Measurements from ENCODE around the gene PCNX2. TPM values are rescaled to one million over a fixed set of nuclear protein-coding genes. Genes with fewer than 3 reads are reported as not detected.

PCNX2 gene
- total and polyA plus RNA-seq, 2 experiments from 2014 or later, result 3.9 to 11.0 TPM

- no peaks in the 10 kb centered on the region for H3K9me2 ChIP-seq (replicated peaks; ENCODE audit: insufficient read depth)
- no peak overlapping the region for H3K27ac ChIP-seq
- H3K4me1 ChIP-seq (ENCODE audit: insufficient read depth), result no peaks in the 10 kb centered on the region
- no peaks in the 10 kb centered on the region for H4K20me1 ChIP-seq (ENCODE audit: insufficient read depth, poor library complexity, severe bottlenecking)
- H3K4me2 ChIP-seq, result no peak overlapping the region
- DNase-seq (ENCODE audit: low spot score), result no peak
- TF ChIP-seq EZH2phosphoT487 (IDR thresholded peaks at IDR 0.05; ENCODE audit: low read depth, severe bottlenecking, unreplicated experiment), result no peak
- TF ChIP-seq CTCF (IDR thresholded peaks at IDR 0.05; ENCODE audit: poor library complexity), result no peak
- TF ChIP-seq EZH2 (IDR thresholded peaks at IDR 0.05; ENCODE audit: borderline replicate concordance), result no peak
- no peaks in the 10 kb centered on the region for H3K27me3 ChIP-seq
- no peak overlapping the region for H3K4me3 ChIP-seq
- H3K9me3 ChIP-seq (ENCODE audit: low read depth), result no peaks in the 10 kb centered on the region
- no peaks in the 10 kb centered on the region for H3K79me2 ChIP-seq
- no peaks in the 10 kb centered on the region for H3K36me3 ChIP-seq (replicated peaks; ENCODE audit: insufficient read depth, low read depth)
- no peak overlapping the region for H2AFZ ChIP-seq
- WGBS (ENCODE audit: low lambda C conversion rate, missing lambda C conversion rate), result 98% methylated on average over 11 of the region's 11 CpGs
These were observed 356.6 kb downstream of the PCNX2 start for GRCh38 chr1:232938926-232939325.

- Histone ChIP-seq H3K4me1 (ENCODE audit: insufficient read depth) (no peaks in the 10 kb centered on the region), H3K79me2 (no peaks in the 10 kb centered on the region)
These were observed 357.7 kb downstream of the PCNX2 start for GRCh38 chr1:232937741-232938375.

GRCh38 chr1:232936941-232937340, 358.6 kb downstream of the PCNX2 start:
- H2AFZ ChIP-seq, result no peak overlapping the region
- H3K4me3 ChIP-seq, result no peak overlapping the region
- no peak overlapping the region for H3K27ac ChIP-seq
- 93% methylated on average over 6 of the region's 6 CpGs for WGBS (ENCODE audit: low lambda C conversion rate, missing lambda C conversion rate)
- no peak overlapping the region for H3K4me2 ChIP-seq
- no peaks in the 10 kb centered on the region for H4K20me1 ChIP-seq (ENCODE audit: insufficient read depth, poor library complexity, severe bottlenecking)
- TF ChIP-seq EZH2phosphoT487 (IDR thresholded peaks at IDR 0.05; ENCODE audit: low read depth, severe bottlenecking, unreplicated experiment), result no peak
- no peak for TF ChIP-seq EZH2 (IDR thresholded peaks at IDR 0.05; ENCODE audit: borderline replicate concordance)
- no peak for TF ChIP-seq CTCF (IDR thresholded peaks at IDR 0.05; ENCODE audit: poor library complexity)
- H3K4me1 ChIP-seq (ENCODE audit: insufficient read depth), result no peaks in the 10 kb centered on the region
- no peak for DNase-seq (ENCODE audit: low spot score)
- H3K79me2 ChIP-seq, result no peaks in the 10 kb centered on the region
- no peaks in the 10 kb centered on the region for H3K9me3 ChIP-seq (ENCODE audit: low read depth)
- H3K27me3 ChIP-seq, result no peaks in the 10 kb centered on the region
- no peaks in the 10 kb centered on the region for H3K36me3 ChIP-seq (replicated peaks; ENCODE audit: insufficient read depth, low read depth)
- no peaks in the 10 kb centered on the region for H3K9me2 ChIP-seq (replicated peaks; ENCODE audit: insufficient read depth)

More at GRCh38 chr1:232937741-232938375, 357.7 kb downstream of the PCNX2 start:
- 72% methylated on average over 8 of the region's 8 CpGs for WGBS (ENCODE audit: low lambda C conversion rate, missing lambda C conversion rate)
- DNase-seq (ENCODE audit: low spot score), result no peak
- Histone ChIP-seq H3K36me3 (replicated peaks; ENCODE audit: insufficient read depth, low read depth) (no peaks in the 10 kb centered on the region), H2AFZ (no peak overlapping the region), H3K27ac (no peak overlapping the region), H3K4me2 (no peak overlapping the region), H4K20me1 (ENCODE audit: insufficient read depth, poor library complexity, severe bottlenecking) (no peaks in the 10 kb centered on the region), H3K4me3 (no peak overlapping the region), H3K9me3 (ENCODE audit: low read depth) (no peaks in the 10 kb centered on the region), H3K27me3 (no peaks in the 10 kb centered on the region), H3K9me2 (replicated peaks; ENCODE audit: insufficient read depth) (no peaks in the 10 kb centered on the region)
- TF ChIP-seq EZH2phosphoT487 (IDR thresholded peaks at IDR 0.05; ENCODE audit: low read depth, severe bottlenecking, unreplicated experiment), result no peak
- no peak for TF ChIP-seq CTCF (IDR thresholded peaks at IDR 0.05; ENCODE audit: poor library complexity)
- no peak for TF ChIP-seq EZH2 (IDR thresholded peaks at IDR 0.05; ENCODE audit: borderline replicate concordance)

Other genes starting within 250 kb of the PCNX2 start
- 6.9 and 9.5 TPM in 2 replicates for gene MAP3K21, start 32.0 kb upstream of the PCNX2 start, total RNA-seq
- gene MAP3K21, start 32.0 kb upstream of the PCNX2 start, polyA plus RNA-seq, result 2.1 and 2.5 TPM in 2 replicates

Data from hepatocyte (in vitro differentiated cells).